HCT116 (cell line): ENCODE measurements around the gene INKA1. TPM values are rescaled to one million over a fixed set of nuclear protein-coding genes. Genes with fewer than 3 reads are reported as not detected.
"Not testable (repeated sequence)": the region's sequence is repeated elsewhere in the genome, so short reads cannot be mapped to it uniquely, and the experiment has no call there.

Source experiments
- ATAC-seq: fragments of 200-7000 bp; cut with Tn5 transposase; 2 replicates; pipeline ENCODE4 v1.9.1; 2020; ENCODE audit warnings: mild to moderate bottlenecking, moderate library complexity
- BruUV-seq: library from RNA; stranded (reverse); fragments of 400-500 nt; replicated peaks from 2 replicates; lab custom pipeline; 2021; lab: Mats Ljungman, UMichigan
- CTCF ChIA-PET: fragments of 300-600 bp; sonication (Branson Sonifier 250); formaldehyde crosslinking; loops from one replicate; lab custom pipeline; 2021; ENCODE audit warnings: antibody characterized with exemption; lab: Charles Lee
- POLR2A ChIA-PET: fragments of 300-600, 350-600 bp; sonication (Branson Sonifier 250); formaldehyde crosslinking; loops from one replicate; lab custom pipeline; 2021; ENCODE audit warnings: antibody characterized with exemption; lab: Charles Lee
- RAD21 ChIA-PET, 2 experiments: fragments of 300-600 bp; sonication (Branson Sonifier 250); formaldehyde crosslinking; loops; one replicate each; lab custom pipeline; 2023; ENCODE audit warnings: low total read pairs in 2 of 2; ENCODE audit not compliant: uncharacterized antibody in 2 of 2, unreplicated experiment in 2 of 2, low non-redundant PET in 1 of 2; lab: Charles Lee
- DNase-seq: peaks from one replicate; pipeline ENCODE4 v3.0.0-alpha.2; 2010; ENCODE audit warnings: low read depth, low spot score
- H2AFZ ChIP-seq: fragments of 200-600 bp; shearing (Covaris generic), sonication (generic); 2 replicates; pipeline ENCODE4 v1.6.1; 2017; ENCODE audit warnings: low read depth, mixed run types, mixed read lengths, antibody characterized with exemption, low read length; ENCODE audit not compliant: poor library complexity, severe bottlenecking
- H3K27ac ChIP-seq: 2 replicates; pipeline ENCODE4 v1.5.1; 2012; ENCODE audit warnings: low read depth, low read length
- H3K27me3 ChIP-seq: fragments of 200-600 bp; sonication (generic); 2 replicates; pipeline ENCODE4 v1.6.1; 2016; ENCODE audit warnings: mixed run types, low read length, mixed read lengths; ENCODE audit not compliant: insufficient read depth
- H3K36me3 ChIP-seq, 2 experiments: fragments of 200-500 bp in 1 of 2; fragments of 200-600 bp in 1 of 2; sonication (Bioruptor generic) in 1 of 2; sonication (generic) in 1 of 2; 2 replicates each; pipeline versions ENCODE4 v1.5.1 to v1.6.1; 2014 to 2016; ENCODE audit warnings: low read length in 2 of 2, inconsistent platforms in 1 of 2, mixed read lengths in 1 of 2, mixed run types in 1 of 2; ENCODE audit not compliant: insufficient read depth in 2 of 2, control insufficient read depth in 1 of 2
- H3K4me1 ChIP-seq, 2 experiments: fragments of 200-600 bp in 1 of 2; sonication (generic) in 1 of 2; 2 replicates each; pipeline versions ENCODE4 v1.5.1 to v1.6.1; 2012 to 2017; ENCODE audit warnings: low read length in 2 of 2, inconsistent platforms in 1 of 2, mild to moderate bottlenecking in 1 of 2, mixed read lengths in 1 of 2, mixed run types in 1 of 2, moderate library complexity in 1 of 2; ENCODE audit not compliant: insufficient read depth in 2 of 2, control insufficient read depth in 1 of 2
- H3K4me2 ChIP-seq: fragments of 200-600 bp; sonication (generic); 2 replicates; pipeline ENCODE4 v1.6.1; 2017; ENCODE audit warnings: mixed run types, low read length, mixed read lengths
- H3K4me3 ChIP-seq, 2 experiments: fragments of 200-600 bp in 1 of 2; sonication (generic) in 1 of 2; replicated peaks in 1 of 2; 2 replicates each; pipeline ENCODE4 v1.5.1; 2011 to 2016; ENCODE audit warnings: low read length in 2 of 2, control low read depth in 1 of 2, low read depth in 1 of 2, mild to moderate bottlenecking in 1 of 2, mixed read lengths in 1 of 2, mixed run types in 1 of 2
- H3K79me2 ChIP-seq: fragments of 200-600 bp; sonication (generic); 2 replicates; pipeline ENCODE4 v1.6.1; 2017; ENCODE audit warnings: mild to moderate bottlenecking, mixed run types, low read length, moderate library complexity, mixed read lengths; ENCODE audit not compliant: insufficient read depth
- H3K9ac ChIP-seq: fragments of 200-600 bp; sonication (generic); 2 replicates; pipeline ENCODE4 v1.6.1; 2016; ENCODE audit warnings: low read length, mixed read lengths
- H3K9me2 ChIP-seq: fragments of 200-600 bp; sonication (generic), shearing (Covaris generic); 2 replicates; pipeline ENCODE4 v1.6.1; 2017; ENCODE audit warnings: mixed run types, mild to moderate bottlenecking, moderate library complexity; ENCODE audit not compliant: insufficient read depth
- H3K9me3 ChIP-seq, 2 experiments: fragments of 200-500 bp in 1 of 2; fragments of 200-600 bp in 1 of 2; sonication (Bioruptor generic) in 1 of 2; sonication (generic) in 1 of 2; 2 replicates each; pipeline ENCODE4 v1.6.1; 2014 to 2017; ENCODE audit warnings: low read length in 2 of 2, mixed read lengths in 2 of 2, inconsistent platforms in 1 of 2, low read depth in 1 of 2, mild to moderate bottlenecking in 1 of 2, mixed run types in 1 of 2, moderate library complexity in 1 of 2; ENCODE audit not compliant: control insufficient read depth in 1 of 2, insufficient read depth in 1 of 2
- H4K20me1 ChIP-seq: fragments of 200-600 bp; sonication (generic), shearing (Covaris generic); 2 replicates; pipeline ENCODE4 v1.6.1; 2017; ENCODE audit warnings: mixed run types, mild to moderate bottlenecking, moderate library complexity; ENCODE audit not compliant: insufficient read depth
- CEBPB ChIP-seq: IDR thresholded peaks from 2 replicates; pipeline ENCODE4 v1.6.1; 2012; ENCODE audit warnings: low read depth
- EZH2 ChIP-seq: fragments of 200-600 bp; sonication (generic); IDR thresholded peaks from 2 replicates; pipeline ENCODE4 v1.6.1; 2017; ENCODE audit warnings: antibody characterized with exemption, mixed run types
- FOSL1 ChIP-seq: IDR thresholded peaks from 2 replicates; pipeline ENCODE4 v1.6.1; 2012; ENCODE audit warnings: low read depth
- JUND ChIP-seq: IDR thresholded peaks from 2 replicates; pipeline ENCODE4 v1.6.1; 2012
- MAX ChIP-seq: IDR thresholded peaks from 2 replicates; pipeline ENCODE4 v1.6.1; 2012
- POLR2A ChIP-seq: IDR thresholded peaks from 2 replicates; pipeline ENCODE4 v1.7.0; 2011; ENCODE audit warnings: borderline replicate concordance; ENCODE audit not compliant: insufficient read depth, insufficient read length; ENCODE audit errors: extremely low read depth
- POLR2AphosphoS5 ChIP-seq: IDR thresholded peaks from 2 replicates; pipeline ENCODE4 v1.6.1; 2011; ENCODE audit warnings: mild to moderate bottlenecking, low read depth, low read length, moderate library complexity
- RAD21 ChIP-seq: IDR thresholded peaks from 2 replicates; pipeline ENCODE4 v1.6.1; 2012; ENCODE audit warnings: low read depth, mild to moderate bottlenecking
- SRF ChIP-seq: IDR thresholded peaks from 2 replicates; pipeline ENCODE4 v1.6.1; 2012; ENCODE audit warnings: low read depth
- YY1 ChIP-seq: IDR thresholded peaks from 2 replicates; pipeline ENCODE4 v1.6.1; 2011; ENCODE audit warnings: low read length, low read depth, moderate library complexity, mild to moderate bottlenecking; ENCODE audit not compliant: insufficient replicate concordance; ENCODE audit errors: extremely low read depth
- ZFX ChIP-seq: fragments of 450-650 bp; IDR thresholded peaks from 2 replicates; pipeline ENCODE4 v1.6.1; 2017
- ZNF274 ChIP-seq: fragments of 200-500 bp; sonication (Bioruptor generic); IDR thresholded peaks from 2 replicates; pipeline ENCODE4 v1.6.1; 2014; ENCODE audit warnings: mild to moderate bottlenecking, low read depth, low read length, inconsistent platforms
- intact Hi-C: fragments of 100-400 bp; cut with micrococcal nuclease; formaldehyde crosslinking; loops from 2 replicates; pipeline ENCODE4 v1.10.0; 2022
- total RNA-seq: library from RNA; stranded (reverse); gene quantifications from one replicate; pipeline ENCODE4 v1.2.1, GENCODE V29; 2021; ENCODE audit not compliant: unreplicated experiment
- TF ChIP-seq, protein P1 (sequence below), 3 experiments: fragments of 200-600 bp in 1 of 3; sonication (generic) in 1 of 3; IDR thresholded peaks in 2 of 3; conservative IDR thresholded peaks in 1 of 3; 2 replicates each; pipeline ENCODE4 v1.5.1; 2012 to 2017; ENCODE audit warnings: low read depth in 2 of 3, low read length in 2 of 3, antibody characterized with exemption in 1 of 3, borderline replicate concordance in 1 of 3, control low read depth in 1 of 3, mild to moderate bottlenecking in 1 of 3, mixed read lengths in 1 of 3, mixed run types in 1 of 3, moderate library complexity in 1 of 3; ENCODE audit not compliant: insufficient read depth in 1 of 3

INKA1 gene
- total RNA-seq, 1 experiment from 2014 or later = 1.6 TPM

DNA sequence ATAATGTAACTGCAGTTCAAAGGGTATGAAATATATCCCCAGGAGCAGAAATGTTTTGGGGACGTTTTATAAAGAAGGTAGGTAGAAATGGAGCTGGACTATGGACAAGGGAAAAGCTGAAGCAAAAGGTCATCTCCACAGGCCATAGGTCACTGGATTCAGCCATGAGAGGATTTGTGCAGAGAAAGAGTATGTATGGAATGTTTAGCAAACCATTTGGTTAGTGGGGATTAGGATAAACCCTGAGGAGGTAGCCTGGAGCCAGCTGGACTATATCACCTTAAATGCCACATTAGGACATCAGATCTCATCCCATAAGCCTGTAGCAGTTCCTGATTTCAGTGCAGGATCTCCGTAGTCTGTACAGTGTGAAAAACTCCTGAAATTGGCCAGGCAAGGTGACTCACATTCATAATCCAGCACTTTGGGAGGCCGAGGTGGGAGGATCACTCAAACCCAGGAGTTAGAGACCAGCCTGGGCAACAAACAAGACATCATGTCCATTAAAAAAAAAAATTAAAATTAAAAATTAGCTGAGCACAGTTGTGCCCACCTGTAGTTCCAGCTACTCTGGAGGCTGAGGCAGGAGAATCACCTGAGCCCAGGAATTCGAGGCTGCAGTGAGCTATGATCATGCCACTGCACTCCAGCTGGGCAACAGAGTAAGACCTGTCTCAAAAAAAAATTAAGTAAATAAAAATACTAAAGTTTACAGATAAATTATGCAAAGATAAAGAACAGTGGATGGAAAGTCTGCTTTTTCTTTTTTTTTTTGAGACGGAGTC, 21.5 kb upstream of the INKA1 start:
- Histone ChIP-seq H3K27me3 (no peaks in the 10 kb centered on the region), H3K9ac (no peak overlapping the region), H3K9me3 (no peaks in the 10 kb centered on the region), H3K4me2 (no peak overlapping the region), H2AFZ (no peak overlapping the region), H4K20me1 (no peaks in the 10 kb centered on the region), H3K36me3 (peaks cover 3 to 7% of the 10 kb centered on the region in 2 experiments; a peak in 3 of 4 replicates), H3K27ac (no peak overlapping the region), H3K4me1 (peaks cover 2 to 10% of the 10 kb centered on the region in 2 experiments; a peak in 3 of 4 replicates), H3K9me2 (no peaks in the 10 kb centered on the region), H3K4me3 (no peak overlapping the region), H3K79me2 (peaks cover 87% of the 10 kb centered on the region)
- ChIA-PET CTCF (interaction anchor here (0.9 kb wide), 1 partner anchor 21 kb away, joined by 3 read pairs; the partner anchor contains the start of gene INKA1), RAD21 (no interaction called here), POLR2A (no interaction called here)
- DNase-seq = no peak
- intact Hi-C loops = no loop called here
- no peak for TF ChIP-seq POLR2AphosphoS5
- no peak for TF ChIP-seq POLR2A
- no peak for TF ChIP-seq JUND
- TF ChIP-seq CEBPB = no peak
- no peak for TF ChIP-seq ZNF274
- TF ChIP-seq SRF = no peak
- TF ChIP-seq, protein P1, sequence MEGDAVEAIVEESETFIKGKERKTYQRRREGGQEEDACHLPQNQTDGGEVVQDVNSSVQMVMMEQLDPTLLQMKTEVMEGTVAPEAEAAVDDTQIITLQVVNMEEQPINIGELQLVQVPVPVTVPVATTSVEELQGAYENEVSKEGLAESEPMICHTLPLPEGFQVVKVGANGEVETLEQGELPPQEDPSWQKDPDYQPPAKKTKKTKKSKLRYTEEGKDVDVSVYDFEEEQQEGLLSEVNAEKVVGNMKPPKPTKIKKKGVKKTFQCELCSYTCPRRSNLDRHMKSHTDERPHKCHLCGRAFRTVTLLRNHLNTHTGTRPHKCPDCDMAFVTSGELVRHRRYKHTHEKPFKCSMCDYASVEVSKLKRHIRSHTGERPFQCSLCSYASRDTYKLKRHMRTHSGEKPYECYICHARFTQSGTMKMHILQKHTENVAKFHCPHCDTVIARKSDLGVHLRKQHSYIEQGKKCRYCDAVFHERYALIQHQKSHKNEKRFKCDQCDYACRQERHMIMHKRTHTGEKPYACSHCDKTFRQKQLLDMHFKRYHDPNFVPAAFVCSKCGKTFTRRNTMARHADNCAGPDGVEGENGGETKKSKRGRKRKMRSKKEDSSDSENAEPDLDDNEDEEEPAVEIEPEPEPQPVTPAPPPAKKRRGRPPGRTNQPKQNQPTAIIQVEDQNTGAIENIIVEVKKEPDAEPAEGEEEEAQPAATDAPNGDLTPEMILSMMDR (IDR thresholded peaks at IDR 0.05 in 2 of 3, conservative IDR thresholded peaks at IDR 0.05 in 1 of 3; ENCODE audit: borderline replicate concordance in 1 of 3, insufficient read depth in 1 of 3, low read depth in 2 of 3, low read length in 2 of 3) = no peak
- no peak for TF ChIP-seq FOSL1
- TF ChIP-seq RAD21 = no peak
- no peak for TF ChIP-seq ZFX
- no peak for TF ChIP-seq EZH2
- no peak for TF ChIP-seq YY1
- no peak for TF ChIP-seq MAX
- no TSS peak for BruUV-seq
- no peak for ATAC-seq

DNA sequence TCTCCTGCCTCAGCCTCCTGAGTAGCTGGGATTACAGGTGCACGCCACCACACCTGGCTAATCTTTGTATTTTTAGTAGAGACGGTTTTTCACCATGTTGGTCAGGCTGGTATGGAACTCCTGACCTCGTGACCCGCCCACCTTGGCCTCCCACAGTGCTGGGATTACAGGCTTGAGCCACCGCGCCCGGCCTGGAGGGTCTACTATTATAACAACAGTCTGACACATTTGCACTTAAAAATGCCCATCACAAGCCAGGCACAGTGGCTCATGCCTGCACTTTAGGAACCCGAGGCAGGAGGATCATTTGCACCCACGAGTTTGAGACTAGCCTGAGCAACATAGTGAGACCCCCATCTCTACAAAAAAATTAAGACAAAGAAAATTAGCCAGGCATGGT, 20.8 kb upstream of the INKA1 start:
- H3K27me3 ChIP-seq, RAD21 ChIA-PET, intact Hi-C loops, H3K9me3 ChIP-seq, ATAC-seq, H3K9ac ChIP-seq, H3K27ac ChIP-seq, H4K20me1 ChIP-seq, H3K36me3 ChIP-seq, DNase-seq, H3K4me3 ChIP-seq, BruUV-seq, H3K4me2 ChIP-seq, H3K9me2 ChIP-seq, H2AFZ ChIP-seq: not testable (repeated sequence)
- POLR2A ChIA-PET = interaction anchor here (0.7 kb wide), 2 partner anchors 18 to 56 kb away, joined by 3 to 4 read pairs; no protein-coding TSS in a partner anchor
- Histone ChIP-seq H3K79me2 (peaks cover 82% of the 10 kb centered on the region), H3K4me1 (peaks cover 7 to 17% of the 10 kb centered on the region in 2 experiments; a peak in 3 of 4 replicates)
- CTCF ChIA-PET = interaction anchor here (0.9 kb wide), 1 partner anchor 21 kb away, joined by 3 read pairs; the partner anchor contains the start of gene INKA1
